ENCODE results near the gene SDK2.

Gene SDK2

GRCh38 chr17:73400915-73401545 is 243.2 kb downstream of the SDK2 start:
- H3K9me3 Mint-ChIP-seq: no peaks in the 10 kb centered on the region
- CTCF ChIA-PET: no interaction called here

GRCh38 chr17:73399056-73399455 is 245.2 kb downstream of the SDK2 start:
- Mint-ChIP-seq H3K4me3 (no peak overlapping the region), H3K27me3 (no peaks in the 10 kb centered on the region), H3K4me1 (no peaks in the 10 kb centered on the region), H3K27ac (no peak overlapping the region), H3K9me3 (no peaks in the 10 kb centered on the region), H3K36me3 (no peaks in the 10 kb centered on the region)
- DNase-seq: no peak
- CTCF ChIA-PET: no interaction called here

More at GRCh38 chr17:73400915-73401545, 243.2 kb downstream of the SDK2 start:
- no peak overlapping the region for H3K27ac Mint-ChIP-seq
- no peaks in the 10 kb centered on the region for H3K27me3 Mint-ChIP-seq
- H3K4me1 Mint-ChIP-seq: no peaks in the 10 kb centered on the region
- H3K4me3 Mint-ChIP-seq: no peak overlapping the region
- H3K36me3 Mint-ChIP-seq: no peaks in the 10 kb centered on the region
- DNase-seq: no peak

GRCh38 chr17:73397856-73398540 is 246.2 kb downstream of the SDK2 start:
- CTCF ChIA-PET: no interaction called here

GRCh38 chr17:73397278-73397826 is 246.9 kb downstream of the SDK2 start:
- Mint-ChIP-seq H3K27me3 (no peaks in the 10 kb centered on the region), H3K4me3 (no peak overlapping the region), H3K9me3 (no peaks in the 10 kb centered on the region), H3K4me1 (no peaks in the 10 kb centered on the region), H3K27ac (no peak overlapping the region), H3K36me3 (no peaks in the 10 kb centered on the region)
- DNase-seq: no peak
- CTCF ChIA-PET: interaction anchor here (0.5 kb wide), 1 partner anchor 119 kb away, joined by 3 read pairs; no protein-coding TSS in a partner anchor

More at GRCh38 chr17:73397856-73398540, 246.2 kb downstream of the SDK2 start:
- no peak overlapping the region for H3K27ac Mint-ChIP-seq
- no peaks in the 10 kb centered on the region for H3K27me3 Mint-ChIP-seq
- H3K4me3 Mint-ChIP-seq: no peak overlapping the region
- no peaks in the 10 kb centered on the region for H3K4me1 Mint-ChIP-seq
- H3K36me3 Mint-ChIP-seq: no peaks in the 10 kb centered on the region
- no peak for DNase-seq
- H3K9me3 Mint-ChIP-seq: no peaks in the 10 kb centered on the region

GRCh38 chr17:73396431-73397277 is 247.6 kb downstream of the SDK2 start:
- Mint-ChIP-seq H3K4me3 (no peak overlapping the region), H3K9me3 (no peaks in the 10 kb centered on the region), H3K4me1 (no peaks in the 10 kb centered on the region), H3K27ac (no peak overlapping the region), H3K36me3 (no peaks in the 10 kb centered on the region), H3K27me3 (no peaks in the 10 kb centered on the region)
- CTCF ChIA-PET: interaction anchor here (0.5 kb wide), 1 partner anchor 119 kb away, joined by 3 read pairs; no protein-coding TSS in a partner anchor
- no peak for DNase-seq

- H3K4me3 Mint-ChIP-seq: no peak overlapping the region
- no peaks in the 10 kb centered on the region for H3K27me3 Mint-ChIP-seq
- CTCF ChIA-PET: no interaction called here
- no peaks in the 10 kb centered on the region for H3K4me1 Mint-ChIP-seq
- H3K27ac Mint-ChIP-seq: no peak overlapping the region
- DNase-seq: no peak
- H3K36me3 Mint-ChIP-seq: no peaks in the 10 kb centered on the region
- H3K9me3 Mint-ChIP-seq: no peaks in the 10 kb centered on the region
Measured at GRCh38 chr17:73394512-73395450, 249.5 kb downstream of the SDK2 start.

GRCh38 chr17:73393962-73394361 is 250.3 kb downstream of the SDK2 start:
- Mint-ChIP-seq H3K4me3 (no peak overlapping the region), H3K27me3 (no peaks in the 10 kb centered on the region), H3K9me3 (no peaks in the 10 kb centered on the region), H3K27ac (no peak overlapping the region), H3K36me3 (no peaks in the 10 kb centered on the region), H3K4me1 (no peaks in the 10 kb centered on the region)
- CTCF ChIA-PET: no interaction called here
- DNase-seq: no peak

- DNase-seq: no peak
- Mint-ChIP-seq H3K4me3 (no peak overlapping the region), H3K36me3 (no peaks in the 10 kb centered on the region), H3K9me3 (no peaks in the 10 kb centered on the region), H3K4me1 (no peaks in the 10 kb centered on the region), H3K27ac (no peak overlapping the region), H3K27me3 (no peaks in the 10 kb centered on the region)
- CTCF ChIA-PET: no interaction called here
Measured at GRCh38 chr17:73393381-73393780, 250.9 kb downstream of the SDK2 start.

- CTCF ChIA-PET: no interaction called here
- H3K36me3 Mint-ChIP-seq: no peaks in the 10 kb centered on the region
- no peaks in the 10 kb centered on the region for H3K4me1 Mint-ChIP-seq
- no peaks in the 10 kb centered on the region for H3K27me3 Mint-ChIP-seq
- no peak for DNase-seq
- no peak overlapping the region for H3K27ac Mint-ChIP-seq
- H3K9me3 Mint-ChIP-seq: no peaks in the 10 kb centered on the region
- no peak overlapping the region for H3K4me3 Mint-ChIP-seq
Measured at GRCh38 chr17:73391331-73392265, 252.6 kb downstream of the SDK2 start.

GRCh38 chr17:73390851-73391250 is 253.4 kb downstream of the SDK2 start:
- Mint-ChIP-seq H3K4me1 (no peaks in the 10 kb centered on the region), H3K36me3 (no peaks in the 10 kb centered on the region), H3K4me3 (no peak overlapping the region), H3K27ac (no peak overlapping the region), H3K9me3 (no peaks in the 10 kb centered on the region), H3K27me3 (no peaks in the 10 kb centered on the region)
- DNase-seq: no peak
- CTCF ChIA-PET: no interaction called here

- H3K9me3 Mint-ChIP-seq: no peaks in the 10 kb centered on the region
- H3K27me3 Mint-ChIP-seq: no peaks in the 10 kb centered on the region
Measured at GRCh38 chr17:73390221-73390620, 254.0 kb downstream of the SDK2 start.

GRCh38 chr17:73389411-73389810 is 254.8 kb downstream of the SDK2 start:
- Mint-ChIP-seq H3K9me3 (no peaks in the 10 kb centered on the region), H3K4me3 (no peak overlapping the region), H3K4me1 (no peaks in the 10 kb centered on the region), H3K36me3 (peaks cover 2% of the 10 kb centered on the region), H3K27ac (no peak overlapping the region), H3K27me3 (no peaks in the 10 kb centered on the region)
- DNase-seq: no peak
- CTCF ChIA-PET: interaction anchor here (0.6 kb wide), 1 partner anchor 38 kb away, joined by 4 read pairs; no protein-coding TSS in a partner anchor

More at GRCh38 chr17:73390221-73390620, 254.0 kb downstream of the SDK2 start:
- CTCF ChIA-PET: no interaction called here
- H3K4me3 Mint-ChIP-seq: no peak overlapping the region
- peaks cover 2% of the 10 kb centered on the region for H3K36me3 Mint-ChIP-seq
- no peak overlapping the region for H3K27ac Mint-ChIP-seq
- no peak for DNase-seq
- H3K4me1 Mint-ChIP-seq: no peaks in the 10 kb centered on the region

- Mint-ChIP-seq H3K36me3 (peaks cover 2% of the 10 kb centered on the region), H3K4me1 (no peaks in the 10 kb centered on the region), H3K27ac (no peak overlapping the region), H3K9me3 (no peaks in the 10 kb centered on the region), H3K27me3 (no peaks in the 10 kb centered on the region), H3K4me3 (no peak overlapping the region)
- no peak for DNase-seq
- CTCF ChIA-PET: interaction anchor here (0.6 kb wide), 1 partner anchor 39 kb away, joined by 4 read pairs; no protein-coding TSS in a partner anchor
Measured at GRCh38 chr17:73388578-73388905, 255.7 kb downstream of the SDK2 start.

All from activated naive CD4-positive, alpha-beta T cell treated with anti-CD3 and anti-CD28 coated beads, Interleukin-2, amount 10 ng/mL, durations not matched to agents 7 days and 5 days (primary cell).